Measurements from ENCODE around the gene NPC1.

GRCh38 chr18:23580677-23581367, 5.5 kb downstream of the NPC1 start:
- TF ChIP-seq CTCF (IDR thresholded peaks at IDR 0.05; ENCODE audit: insufficient read depth, low read depth, low read length): no peak
- TF ChIP-seq EZH2 (IDR thresholded peaks at IDR 0.05; ENCODE audit: insufficient read depth, low read length): no peak

All from astrocyte (in vitro differentiated cells and primary cell).